Breast epithelium (tissue), 4 donors: Measurements from ENCODE around the gene STX2. TPM values are rescaled to one million over a fixed set of nuclear protein-coding genes. Genes with fewer than 3 reads are reported as not detected.
"Not testable (repeated sequence)": the region's sequence is repeated elsewhere in the genome, so short reads cannot be mapped to it uniquely, and the experiment has no call there.

ENCODE experiments used
- DNase-seq, 2 donors: peaks; one replicate each; pipeline ENCODE4 v3.0.0-alpha.2; 2019; ENCODE audit warnings: low spot score in 2 of 2
- H3K27ac ChIP-seq, 2 donors: fragments of 200-600 bp; sonication (generic) in 1 of 2; one replicate each; pipeline ENCODE4 v1.5.1; 2016 to 2019; ENCODE audit warnings: mild to moderate bottlenecking in 1 of 2
- H3K27me3 ChIP-seq, 2 donors: fragments of 200-600 bp; sonication (generic) in 1 of 2; one replicate each; pipeline versions ENCODE4 v1.5.1 to v1.6.0; 2017 to 2019; ENCODE audit warnings: control low read depth in 1 of 2, mild to moderate bottlenecking in 1 of 2
- H3K36me3 ChIP-seq: fragments of 200-600 bp; one replicate; pipeline ENCODE4 v1.5.1; 2019
- H3K4me1 ChIP-seq, 2 donors: fragments of 200-600 bp; sonication (generic); one replicate each; pipeline ENCODE4 v1.5.1; 2016 to 2019; ENCODE audit warnings: control low read depth in 1 of 2
- H3K4me3 ChIP-seq, 3 donors: fragments of 200-600 bp; sonication (generic); 1 replicate in 2 of 3; 2 replicates in 1 of 3; pipeline ENCODE4 v1.5.1; 2016 to 2019; ENCODE audit warnings: mild to moderate bottlenecking in 3 of 3, moderate library complexity in 2 of 3
- H3K9me3 ChIP-seq, 2 donors: fragments of 200-600 bp; sonication (generic) in 1 of 2; one replicate each; pipeline ENCODE4 v1.5.1; 2016 to 2019; ENCODE audit warnings: control low read depth in 1 of 2
- CTCF ChIP-seq, 3 donors: fragments of 450-650 bp; IDR thresholded peaks; one replicate each; pipeline ENCODE4 v1.5.1; 2016 to 2017; ENCODE audit warnings: antibody characterized with exemption in 3 of 3, mild to moderate bottlenecking in 3 of 3, moderate library complexity in 3 of 3
- POLR2A ChIP-seq: fragments of 450-650 bp; IDR thresholded peaks from one replicate; pipeline ENCODE4 v1.6.1; 2016; ENCODE audit warnings: antibody characterized with exemption, mild to moderate bottlenecking, moderate library complexity
- POLR2AphosphoS5 ChIP-seq, 3 donors: sonication (generic); formaldehyde crosslinking; IDR thresholded peaks; one replicate each; pipeline ENCODE4 v1.6.1; 2017; ENCODE audit warnings: antibody characterized with exemption in 3 of 3
- intact Hi-C: fragments of 100-400 bp; cut with DNase I; formaldehyde crosslinking; loops from one replicate; pipeline ENCODE4 v1.15.1; 2023; ENCODE audit warnings: low total_unique reads
- total RNA-seq, 3 donors: library from RNA; depleted of rRNA; stranded (reverse); fragments of >200 nt; gene quantifications; one replicate each; pipeline ENCODE4 v1.1.0, GENCODE V29; 2016

Gene STX2
- total RNA-seq, 3 donors from 2014 or later = 11.6 to 23.2 (median 15.4) TPM

DNA sequence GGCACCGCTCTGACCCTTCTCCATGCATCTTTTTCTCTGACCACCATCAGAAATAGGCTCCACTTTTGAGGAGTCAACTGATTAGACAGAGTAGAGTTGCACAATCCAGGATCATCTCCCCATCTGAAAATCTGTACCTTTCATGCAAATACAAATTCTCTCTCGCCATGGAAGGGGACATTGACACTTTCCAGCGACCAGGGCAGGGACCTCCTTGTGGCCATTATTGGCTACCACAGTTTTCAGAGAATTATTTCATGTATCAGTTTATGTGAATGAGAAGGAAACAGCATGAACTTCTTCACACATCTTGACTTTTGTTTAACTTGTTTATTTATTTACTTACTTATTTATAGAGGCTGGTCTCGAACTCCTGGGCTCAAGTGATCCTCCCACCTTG, 19.0 kb upstream of the STX2 start:
- no peaks in the 10 kb centered on the region for H3K4me1 ChIP-seq
- no peaks in the 10 kb centered on the region for H3K36me3 ChIP-seq
- no peak overlapping the region for H3K27ac ChIP-seq
- intact Hi-C loops = no loop called here
- no peak for DNase-seq
- H3K9me3 ChIP-seq = no peaks in the 10 kb centered on the region
- H3K4me3 ChIP-seq = no peak overlapping the region
- no peaks in the 10 kb centered on the region for H3K27me3 ChIP-seq
- TF ChIP-seq POLR2A (no peak), CTCF (IDR thresholded peaks at IDR 0.05) (no peak), POLR2AphosphoS5 (IDR thresholded peaks at IDR 0.05) (no peak)

- H3K9me3 ChIP-seq = no peaks in the 10 kb centered on the region
- TF ChIP-seq POLR2A (no peak), CTCF (IDR thresholded peaks at IDR 0.05) (no peak), POLR2AphosphoS5 (IDR thresholded peaks at IDR 0.05) (no peak)
- no peak for DNase-seq
- no peaks in the 10 kb centered on the region for H3K36me3 ChIP-seq
- no peaks in the 10 kb centered on the region for H3K4me1 ChIP-seq
- no peaks in the 10 kb centered on the region for H3K27me3 ChIP-seq
- intact Hi-C loops = no loop called here
- no peak overlapping the region for H3K4me3 ChIP-seq
- H3K27ac ChIP-seq = no peak overlapping the region
Observed at GRCh38 chr12:130856088-130856487, 17.0 kb upstream of the STX2 start.

DNA sequence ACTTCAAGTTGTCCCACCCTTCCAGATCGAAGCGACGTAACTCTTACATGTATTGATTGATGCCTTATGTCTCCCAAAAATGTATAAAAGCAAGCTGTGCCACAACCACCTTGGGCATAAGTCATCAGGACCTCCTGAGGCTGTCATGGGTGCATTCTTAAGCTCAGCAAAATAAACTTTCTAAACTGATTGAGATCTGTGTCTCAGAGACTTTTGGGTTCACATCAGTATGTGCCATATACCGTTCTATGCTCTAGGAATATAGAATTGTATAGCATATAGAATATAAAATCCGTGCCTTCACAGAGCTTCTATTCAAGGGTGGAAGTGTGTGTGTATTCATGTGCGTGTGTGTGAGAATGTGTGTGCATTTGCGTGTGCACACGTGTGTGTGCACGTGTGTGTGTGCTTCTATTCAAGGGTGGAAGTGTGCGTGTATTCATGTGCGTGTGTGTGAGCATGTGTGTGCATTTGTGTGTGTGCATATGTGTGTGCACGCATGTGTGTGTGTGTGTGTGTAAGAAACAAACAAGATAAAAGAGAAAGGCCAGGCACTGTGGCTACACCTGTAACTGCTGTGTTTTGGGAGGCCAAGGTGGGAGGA, 11.5 kb upstream of the STX2 start:
- no peak overlapping the region for H3K4me3 ChIP-seq
- no peaks in the 10 kb centered on the region for H3K9me3 ChIP-seq
- H3K27me3 ChIP-seq = no peaks in the 10 kb centered on the region
- no peak for DNase-seq
- H3K36me3 ChIP-seq = no peaks in the 10 kb centered on the region
- H3K27ac ChIP-seq = no peak overlapping the region
- no peak for TF ChIP-seq POLR2AphosphoS5 (IDR thresholded peaks at IDR 0.05)
- no peak for TF ChIP-seq POLR2A
- no peak for TF ChIP-seq CTCF (IDR thresholded peaks at IDR 0.05)
- no peaks in the 10 kb centered on the region for H3K4me1 ChIP-seq
- intact Hi-C loops = no loop called here

DNA sequence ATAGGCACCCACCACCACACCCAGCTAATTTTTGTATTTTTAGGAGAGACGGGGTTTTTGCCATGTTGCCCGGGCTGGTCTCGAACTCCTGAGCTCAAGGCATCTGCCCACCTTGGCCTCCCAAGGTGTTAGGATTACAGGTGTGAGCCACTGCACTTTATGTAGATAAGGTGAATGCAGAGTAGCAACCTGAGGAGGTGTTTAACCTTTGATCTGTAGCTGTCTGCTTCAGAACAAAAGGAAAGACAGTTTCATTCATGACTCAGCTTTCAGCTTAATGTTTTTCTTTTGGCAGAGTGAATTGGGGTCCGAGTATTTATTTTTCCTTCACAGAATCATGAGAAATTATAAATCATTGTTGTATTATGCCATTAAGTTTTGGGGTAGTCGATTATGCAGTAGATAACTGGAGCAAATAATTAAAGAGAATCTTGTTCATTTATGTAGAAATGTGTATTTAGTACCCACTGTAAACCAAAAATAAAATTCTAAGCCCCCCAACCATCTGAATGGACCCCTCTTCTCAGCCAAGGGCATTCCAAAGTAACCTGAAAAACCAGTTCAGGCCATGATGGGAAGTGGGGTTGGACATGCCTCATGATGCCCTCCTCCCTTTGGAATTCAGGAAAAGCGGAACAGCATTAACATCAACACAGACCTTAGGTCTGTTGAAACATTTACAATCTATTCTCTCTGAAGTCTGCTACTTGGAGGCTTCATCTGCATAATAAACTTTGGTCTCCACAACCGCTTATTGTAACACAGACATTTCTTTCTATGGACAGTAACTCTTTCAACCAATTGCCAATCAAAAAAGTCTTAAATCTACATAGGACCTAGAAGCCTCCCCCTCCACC, 10.7 kb upstream of the STX2 start:
- Histone ChIP-seq H3K27me3 (no peaks in the 10 kb centered on the region), H3K27ac (no peak overlapping the region), H3K4me1 (no peaks in the 10 kb centered on the region), H3K4me3 (no peak overlapping the region), H3K36me3 (no peaks in the 10 kb centered on the region), H3K9me3 (no peaks in the 10 kb centered on the region)
- TF ChIP-seq POLR2A (no peak), CTCF (IDR thresholded peaks at IDR 0.05) (no peak), POLR2AphosphoS5 (IDR thresholded peaks at IDR 0.05) (no peak)
- no peak for DNase-seq
- intact Hi-C loops = no loop called here

GRCh38 chr12:130848785-130849305, 9.8 kb upstream of the STX2 start:
- intact Hi-C loops, DNase-seq, H3K27ac ChIP-seq: not testable (repeated sequence)

DNA sequence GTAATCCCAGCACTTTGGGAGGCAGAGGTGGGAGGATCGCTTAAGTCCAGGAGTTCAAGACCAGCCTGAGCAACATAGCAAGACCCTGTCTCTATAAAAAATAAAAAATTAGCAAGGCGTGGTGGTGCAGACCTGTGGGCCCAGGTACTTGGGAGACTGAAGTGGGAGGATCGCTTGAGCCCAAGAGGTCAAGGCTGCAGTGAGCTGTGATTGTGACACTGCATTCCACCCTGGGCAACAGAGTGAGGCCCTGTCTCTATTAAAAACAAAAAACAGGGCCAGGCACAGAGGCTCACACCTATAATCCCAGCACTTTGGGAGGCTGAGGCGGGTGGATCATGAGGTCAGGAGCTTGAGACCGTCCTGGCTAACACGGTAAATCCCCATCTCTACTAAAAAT, 9.1 kb upstream of the STX2 start:
- H3K36me3 ChIP-seq, H3K27me3 ChIP-seq, DNase-seq, H3K9me3 ChIP-seq, H3K4me3 ChIP-seq, H3K4me1 ChIP-seq, H3K27ac ChIP-seq, intact Hi-C loops: not testable (repeated sequence)

More at GRCh38 chr12:130848785-130849305, 9.8 kb upstream of the STX2 start:
- H3K9me3 ChIP-seq, H3K27me3 ChIP-seq, H3K36me3 ChIP-seq, H3K4me3 ChIP-seq, H3K4me1 ChIP-seq: not testable (repeated sequence)
